Neuronal stem cell (in vitro differentiated cells): ENCODE data around the gene SARDH.

Source experiments
- DNase-seq: peaks from one replicate; pipeline ENCODE4 v3.0.0-alpha.2; 2013; ENCODE audit warnings: low spot score
- H2AFZ ChIP-seq: one replicate; pipeline ENCODE4 v1.6.1; 2013; ENCODE audit warnings: mild to moderate bottlenecking, low read length, inconsistent platforms
- H2AK5ac ChIP-seq: 2 replicates; pipeline ENCODE4 v1.6.1; 2013; ENCODE audit warnings: low read depth, mild to moderate bottlenecking, inconsistent platforms, low read length, moderate library complexity, mixed read lengths
- H2BK120ac ChIP-seq: 2 replicates; pipeline ENCODE4 v1.6.1; 2013; ENCODE audit warnings: low read depth, mild to moderate bottlenecking, inconsistent platforms, low read length, moderate library complexity, mixed read lengths
- H2BK12ac ChIP-seq: one replicate; pipeline ENCODE4 v1.6.1; 2013; ENCODE audit warnings: low read length, inconsistent platforms
- H2BK15ac ChIP-seq: 2 replicates; pipeline ENCODE4 v1.6.1; 2013; ENCODE audit warnings: mild to moderate bottlenecking, low read length, inconsistent platforms, mixed read lengths
- H2BK5ac ChIP-seq: one replicate; pipeline ENCODE4 v1.6.1; 2013; ENCODE audit warnings: inconsistent platforms, mild to moderate bottlenecking, low read length, moderate library complexity
- H3K14ac ChIP-seq: one replicate; pipeline ENCODE4 v1.6.1; 2013; ENCODE audit warnings: low read length, inconsistent platforms
- H3K18ac ChIP-seq: 2 replicates; pipeline ENCODE4 v1.6.1; 2013; ENCODE audit warnings: low read length, inconsistent platforms
- H3K23ac ChIP-seq: 2 replicates; pipeline ENCODE4 v1.6.1; 2013; ENCODE audit warnings: low read depth, mild to moderate bottlenecking, mixed read lengths, low read length, inconsistent platforms; ENCODE audit not compliant: poor library complexity
- H3K27ac ChIP-seq: replicated peaks from 3 replicates; pipeline ENCODE4 v1.5.1; 2013; ENCODE audit warnings: low read length, inconsistent platforms
- H3K27me3 ChIP-seq, 3 experiments: 2 replicates each; pipeline ENCODE4 v1.6.1; 2013; ENCODE audit warnings: low read length in 3 of 3, mild to moderate bottlenecking in 2 of 3, inconsistent platforms in 1 of 3, low read depth in 1 of 3, mixed read lengths in 1 of 3, moderate library complexity in 1 of 3; ENCODE audit not compliant: control insufficient read depth in 3 of 3, insufficient read depth in 3 of 3
- H3K36me3 ChIP-seq, 2 donors: replicated peaks in 1 of 2; 2 replicates each; pipeline ENCODE4 v1.6.1; 2013; ENCODE audit warnings: low read length in 2 of 2; ENCODE audit not compliant: control insufficient read depth in 2 of 2, insufficient read depth in 2 of 2
- H3K4ac ChIP-seq: 2 replicates; pipeline ENCODE4 v1.6.1; 2013; ENCODE audit warnings: inconsistent platforms, mild to moderate bottlenecking, low read length, moderate library complexity
- H3K4me1 ChIP-seq, 2 donors: 1 replicate in 1 of 2; 2 replicates in 1 of 2; pipeline ENCODE4 v1.6.1; 2013; ENCODE audit warnings: low read length in 2 of 2, low read depth in 1 of 2; ENCODE audit not compliant: control insufficient read depth in 2 of 2, insufficient read depth in 1 of 2
- H3K4me2 ChIP-seq: one replicate; pipeline ENCODE4 v1.6.1; 2013; ENCODE audit warnings: mild to moderate bottlenecking, low read length, inconsistent platforms; ENCODE audit not compliant: insufficient read depth, poor library complexity, severe bottlenecking
- H3K4me3 ChIP-seq, 2 donors: 2 replicates each; pipeline ENCODE4 v1.5.1; 2013; ENCODE audit warnings: low read length in 2 of 2, mild to moderate bottlenecking in 2 of 2, inconsistent platforms in 1 of 2, moderate library complexity in 1 of 2
- H3K79me1 ChIP-seq: one replicate; pipeline ENCODE4 v1.6.1; 2013; ENCODE audit warnings: low read depth, mild to moderate bottlenecking, inconsistent platforms, low read length, moderate library complexity
- H3K9ac ChIP-seq: one replicate; pipeline ENCODE4 v1.6.1; 2013; ENCODE audit warnings: mild to moderate bottlenecking, low read depth, low read length, inconsistent platforms; ENCODE audit not compliant: poor library complexity
- H3K9me3 ChIP-seq, 2 donors: replicated peaks in 1 of 2; 2 replicates each; pipeline versions ENCODE3 to v1.6.1; 2013; ENCODE audit warnings: low read length in 2 of 2, mild to moderate bottlenecking in 2 of 2, inconsistent platforms in 1 of 2, low read depth in 1 of 2, mixed read lengths in 1 of 2, moderate library complexity in 1 of 2; ENCODE audit not compliant: control insufficient read depth in 2 of 2, insufficient read depth in 1 of 2
- H4K8ac ChIP-seq: one replicate; pipeline ENCODE4 v1.6.1; 2013; ENCODE audit warnings: low read depth, mild to moderate bottlenecking, inconsistent platforms, low read length, moderate library complexity
- H4K91ac ChIP-seq: one replicate; pipeline ENCODE4 v1.6.1; 2013; ENCODE audit warnings: low read length, low read depth, mild to moderate bottlenecking, inconsistent platforms; ENCODE audit not compliant: poor library complexity
- WGBS, 2 donors: extraction: QIAGEN DNeasy Blood & Tissue Kit; methylation state at CpG; one replicate each; pipeline ENCODE4 v1.1.7; 2013; ENCODE audit warnings: missing lambda C conversion rate in 2 of 2, mixed read lengths in 1 of 2; ENCODE audit not compliant: insufficient read length in 2 of 2, insufficient replicate concordance in 1 of 2; ENCODE audit errors: extremely low coverage in 2 of 2; 5-methylcytosine and 5-hydroxymethylcytosine counted together

Gene SARDH

GRCh38 chr9:133641396-133641655, 96.8 kb downstream of the SARDH start:
- Histone ChIP-seq H3K27me3 (peaks cover 0 to 31% (median 0%) of the 10 kb centered on the region in 3 experiments), H3K4me3 (no peak overlapping the region), H3K79me1 (no peaks in the 10 kb centered on the region), H3K9me3 (no peaks in the 10 kb centered on the region), H4K8ac (no peak overlapping the region), H3K18ac (no peak overlapping the region), H2BK12ac (no peak overlapping the region), H3K27ac (no peak overlapping the region), H3K23ac (no peak overlapping the region), H3K4me2 (no peak overlapping the region), H3K9ac (no peak overlapping the region), H4K91ac (no peak overlapping the region), H2AK5ac (no peak overlapping the region), H2BK15ac (no peak overlapping the region), H3K4ac (no peak overlapping the region), H3K36me3 (no peaks in the 10 kb centered on the region), H2BK5ac (no peak overlapping the region), H3K4me1 (peaks cover 9 to 14% of the 10 kb centered on the region in 2 donors), H2BK120ac (no peak overlapping the region), H2AFZ (no peak overlapping the region), H3K14ac (no peak overlapping the region)
- DNase-seq: no peak
- WGBS, 2 donors: no CpG with 5 or more reads among the region's 7 CpGs

GRCh38 chr9:133640580-133641395, 97.4 kb downstream of the SARDH start:
- H4K91ac ChIP-seq: no peak overlapping the region

GRCh38 chr9:133640160-133640559, 98.0 kb downstream of the SARDH start:
- no CpG with 5 or more reads among the region's 7 CpGs for WGBS, 2 donors
- no peak overlapping the region for H3K4ac ChIP-seq
- peaks cover 0 to 29% (median 0%) of the 10 kb centered on the region in 3 experiments for H3K27me3 ChIP-seq
- peak overlapping the region; percentile 51 for H2BK120ac ChIP-seq
- no peak overlapping the region for H2BK5ac ChIP-seq
- H3K36me3 ChIP-seq: no peaks in the 10 kb centered on the region
- H2AFZ ChIP-seq: no peak overlapping the region
- no peak overlapping the region for H3K14ac ChIP-seq
- peak overlapping the region; percentile 41 for H3K18ac ChIP-seq
- H2AK5ac ChIP-seq: peak overlapping the region; percentile 5
- H4K91ac ChIP-seq: no peak overlapping the region
- DNase-seq: no peak
- no peaks in the 10 kb centered on the region for H3K9me3 ChIP-seq
- H3K23ac ChIP-seq: no peak overlapping the region
- H3K4me2 ChIP-seq: no peak overlapping the region
- H3K27ac ChIP-seq: no peak overlapping the region
- H2BK12ac ChIP-seq: no peak overlapping the region
- peak overlapping the region; percentile 34 for H2BK15ac ChIP-seq
- H3K4me1 ChIP-seq: peaks cover 13 to 14% of the 10 kb centered on the region in 2 donors
- no peak overlapping the region for H4K8ac ChIP-seq
- no peak overlapping the region for H3K4me3 ChIP-seq
- H3K9ac ChIP-seq: no peak overlapping the region
- H3K79me1 ChIP-seq: no peaks in the 10 kb centered on the region

More at GRCh38 chr9:133640580-133641395, 97.4 kb downstream of the SARDH start:
- no peak overlapping the region for H3K4me3 ChIP-seq
- no peaks in the 10 kb centered on the region for H3K36me3 ChIP-seq
- H3K79me1 ChIP-seq: no peaks in the 10 kb centered on the region
- no peak overlapping the region for H3K14ac ChIP-seq
- H2AFZ ChIP-seq: no peak overlapping the region
- no peak overlapping the region for H3K23ac ChIP-seq
- no peak for DNase-seq
- no peak overlapping the region for H2BK15ac ChIP-seq
- H2BK120ac ChIP-seq: peak overlapping the region; percentile 51
- no peak overlapping the region for H3K4me2 ChIP-seq
- no CpG with 5 or more reads among the region's 13 CpGs for WGBS, 2 donors
- H3K4ac ChIP-seq: no peak overlapping the region
- H3K27me3 ChIP-seq: peaks cover 0 to 32% (median 0%) of the 10 kb centered on the region in 3 experiments
- no peaks in the 10 kb centered on the region for H3K9me3 ChIP-seq
- H3K27ac ChIP-seq: no peak overlapping the region
- H3K18ac ChIP-seq: no peak overlapping the region
- H2BK12ac ChIP-seq: no peak overlapping the region
- peaks cover 9 to 14% of the 10 kb centered on the region in 2 donors for H3K4me1 ChIP-seq
- H2AK5ac ChIP-seq: no peak overlapping the region
- H2BK5ac ChIP-seq: no peak overlapping the region
- H4K8ac ChIP-seq: no peak overlapping the region
- H3K9ac ChIP-seq: no peak overlapping the region

- no peak overlapping the region for H3K9ac ChIP-seq
- H3K14ac ChIP-seq: no peak overlapping the region
- H3K27me3 ChIP-seq: peaks cover 0 to 25% (median 0%) of the 10 kb centered on the region in 3 experiments
- H2BK12ac ChIP-seq: no peak overlapping the region
- H2BK5ac ChIP-seq: no peak overlapping the region
- H4K8ac ChIP-seq: no peak overlapping the region
- H3K36me3 ChIP-seq: no peaks in the 10 kb centered on the region
- peak overlapping the region; percentile 34 for H2BK15ac ChIP-seq
- no peak overlapping the region for H3K23ac ChIP-seq
- H2AFZ ChIP-seq: no peak overlapping the region
- H3K4me3 ChIP-seq: no peak overlapping the region
- H3K4ac ChIP-seq: no peak overlapping the region
- H2BK120ac ChIP-seq: peak overlapping the region; percentile 37
- H3K4me2 ChIP-seq: no peak overlapping the region
- H3K27ac ChIP-seq: no peak overlapping the region
- no CpG with 5 or more reads among the region's 8 CpGs for WGBS, 2 donors
- no peaks in the 10 kb centered on the region for H3K9me3 ChIP-seq
- H3K18ac ChIP-seq: peak overlapping the region; percentile 41
- peaks cover 18 to 19% of the 10 kb centered on the region in 2 donors for H3K4me1 ChIP-seq
- no peaks in the 10 kb centered on the region for H3K79me1 ChIP-seq
- peak overlapping the region; percentile 6 for H2AK5ac ChIP-seq
- no peak for DNase-seq
- no peak overlapping the region for H4K91ac ChIP-seq
Measured at GRCh38 chr9:133639613-133640012, 98.5 kb downstream of the SARDH start.
